ENCODE data around the gene MTERF4. TPM values are rescaled to one million over a fixed set of nuclear protein-coding genes. Genes with fewer than 3 reads are reported as not detected.

MTERF4 gene
- total RNA-seq: 10 to 100 TPM; 12.1 to 26.3 (median 17.0) TPM
- long read RNA-seq, partial matches to known transcripts: 0 of 5 reads
- long read RNA-seq, other reads (novel, unspliced or antisense): 1 of 5 reads

- Histone ChIP-seq H3K27ac (peak within 1 kb of the TSS; percentile 68 to 90 (median 86)), H3K27me3 (no peaks in the 10 kb centered on the region), H3K4me3 (peak within 1 kb of the TSS; percentile 83 to 97 (median 95)), H3K9me3 (no peaks in the 10 kb centered on the region), H3K36me3 (peaks cover 0 to 12% (median 4%) of the 10 kb centered on the region in 4 donors), H3K4me1 (peaks cover 0 to 16% (median 8%) of the 10 kb centered on the region in 4 donors)
- ATAC-seq (peak; percentile 98 to 99 (median 98)), DNase-seq (peak; percentile 91 to 92 (median 91))
- TF ChIP-seq POLR2A (IDR thresholded peaks at IDR 0.05) (peak; percentile 73), CTCF (IDR thresholded peaks at IDR 0.05) (no peak)
- WGBS (ENCODE audit: insufficient coverage, low coverage, low lambda C conversion rate, missing lambda C conversion rate): 0% methylated on average over 7 of the region's 56 CpGs
- intact Hi-C loops (cut with DNase I): no loop called here
These were observed at the start of gene MTERF4 for GRCh38 chr2:241102239-241102803. TSS of gene MTERF4 (minus strand) at chr2:241102287. CDS start at chr2:241102273, 14 bp downstream.

- no peaks in the 10 kb centered on the region for H3K27me3 ChIP-seq
- H3K27ac ChIP-seq: peak overlapping the region; percentile 49 to 59 (median 52)
- ATAC-seq: peak in 1 of 4 donors; percentile 9
- TF ChIP-seq POLR2A (IDR thresholded peaks at IDR 0.05): no peak
- H3K4me1 ChIP-seq: peaks cover 0 to 14% (median 2%) of the 10 kb centered on the region in 4 donors
- DNase-seq: no peak
- 33% methylated on average over 11 of the region's 37 CpGs for WGBS (ENCODE audit: insufficient coverage, low coverage, low lambda C conversion rate, missing lambda C conversion rate)
- no peaks in the 10 kb centered on the region for H3K9me3 ChIP-seq
- intact Hi-C loops (cut with DNase I): no loop called here
- peaks cover 0 to 11% (median under 1%) of the 10 kb centered on the region in 4 donors for H3K36me3 ChIP-seq
- H3K4me3 ChIP-seq: peak overlapping the region; percentile 92 to 99 (median 94)
These were observed 48.8 kb upstream of the MTERF4 start for GRCh38 chr2:241150660-241151530.

GRCh38 chr2:241149925-241150659 is 48.0 kb upstream of the MTERF4 start, which contains the start of gene PPP1R7:
TSS of gene PPP1R7 (plus strand) at chr2:241150467. CDS start at chr2:241150496, 29 bp downstream.
- no peaks in the 10 kb centered on the region for H3K27me3 ChIP-seq
- peak in 1 of 4 donors; percentile 18 for TF ChIP-seq CTCF (IDR thresholded peaks at IDR 0.05)
- peak; percentile 39 for TF ChIP-seq POLR2A (IDR thresholded peaks at IDR 0.05)
- H3K36me3 ChIP-seq: peaks cover 0 to 4% (median 0%) of the 10 kb centered on the region in 4 donors
- H3K4me3 ChIP-seq: peak within 1 kb of the TSS; percentile 92 to 99 (median 94)
- H3K9me3 ChIP-seq: no peaks in the 10 kb centered on the region
- intact Hi-C loops (cut with DNase I): no loop called here
- 0% methylated on average over 13 of the region's 73 CpGs for WGBS (ENCODE audit: insufficient coverage, low coverage, low lambda C conversion rate, missing lambda C conversion rate)
- ATAC-seq (peak; percentile 93 to 94 (median 94)), DNase-seq (peak; percentile 96 to 97 (median 96))
- peak within 1 kb of the TSS; percentile 49 to 59 (median 52) for H3K27ac ChIP-seq
- H3K4me1 ChIP-seq: peaks cover 0 to 14% (median 2%) of the 10 kb centered on the region in 4 donors

GRCh38 chr2:241149675-241149924 is 47.5 kb upstream of the MTERF4 start:
- no peaks in the 10 kb centered on the region for H3K9me3 ChIP-seq
- peak overlapping the region; percentile 92 to 99 (median 94) for H3K4me3 ChIP-seq
- 0% methylated on average over 4 of the region's 23 CpGs for WGBS (ENCODE audit: insufficient coverage, low coverage, low lambda C conversion rate, missing lambda C conversion rate)
- no peak for DNase-seq
- H3K27me3 ChIP-seq: no peaks in the 10 kb centered on the region
- no peak overlapping the region for H3K27ac ChIP-seq
- intact Hi-C loops (cut with DNase I): no loop called here
- no peaks in the 10 kb centered on the region for H3K36me3 ChIP-seq
- ATAC-seq: peak; percentile 7 to 20 (median 13)
- H3K4me1 ChIP-seq: peaks cover 0 to 14% (median 2%) of the 10 kb centered on the region in 4 donors
- TF ChIP-seq POLR2A (IDR thresholded peaks at IDR 0.05) (no peak), CTCF (IDR thresholded peaks at IDR 0.05) (no peak)
